AG04449 (cell line): ENCODE measurements around the gene IQCK.

Experiments
- CTCF ChIA-PET: fragments of 350-600 bp; formaldehyde crosslinking; extraction: SDS; loops from one replicate; lab custom pipeline; 2021; ENCODE audit warnings: antibody characterized with exemption; lab: Yijun Ruan, JAX
- POLR2A ChIA-PET: fragments of 400-600, 350-600 bp; formaldehyde crosslinking; extraction: SDS; loops from one replicate; lab custom pipeline; 2020; ENCODE audit warnings: antibody characterized with exemption, inconsistent platforms; lab: Yijun Ruan, JAX
- DNase-seq: peaks from one replicate; pipeline ENCODE4 v3.0.0-alpha.2; 2010; ENCODE audit warnings: low read depth, low spot score
- H3K4me3 ChIP-seq: 2 replicates; pipeline ENCODE4 v1.5.1; 2011; ENCODE audit warnings: low read depth, mild to moderate bottlenecking, control low read depth, low read length
- TF ChIP-seq, protein P1 (sequence below): IDR thresholded peaks from one replicate; pipeline ENCODE4 v1.5.1; 2011; ENCODE audit warnings: mild to moderate bottlenecking, moderate library complexity, low read length, control low read depth, inconsistent platforms; ENCODE audit not compliant: insufficient read depth; ENCODE audit errors: missing control alignments

Gene IQCK

DNA sequence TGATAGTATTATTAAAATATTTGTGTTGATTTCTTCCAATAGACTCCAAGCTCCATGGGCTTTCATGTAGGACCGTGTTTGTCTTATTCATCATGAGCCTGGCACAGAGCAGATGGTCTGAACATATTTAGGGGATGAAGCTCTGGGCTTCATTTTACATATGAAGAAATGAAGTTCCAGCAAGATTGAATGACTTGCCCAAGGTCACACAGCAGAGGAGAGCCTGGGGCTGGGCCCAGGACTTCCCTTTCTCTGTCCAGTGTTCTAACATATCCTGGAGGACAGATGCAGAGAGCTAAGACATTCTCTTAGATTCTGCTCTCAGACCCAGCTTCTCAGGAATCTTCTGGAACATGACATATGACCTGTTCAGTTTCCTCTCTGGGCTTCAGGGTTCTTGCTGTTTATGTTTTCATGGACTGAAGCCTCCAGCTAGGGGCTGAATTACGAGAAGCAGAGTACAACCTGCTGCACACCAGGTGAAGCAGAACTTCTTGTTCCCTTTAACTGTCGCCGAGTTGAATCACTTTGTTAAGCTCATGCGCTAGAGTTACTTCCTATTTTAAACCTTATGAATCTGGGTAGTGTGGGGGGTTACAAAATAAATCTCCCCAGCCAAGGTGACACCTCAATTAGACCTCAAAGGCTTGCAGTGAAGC lies 113.0 kb downstream of the IQCK start:
- CTCF ChIA-PET: interaction anchor here (0.8 to 1.6 kb wide), 3 partner anchors 9 to 273 kb away, joined by 3 to 5 read pairs (median 3); no protein-coding TSS in a partner anchor

DNA sequence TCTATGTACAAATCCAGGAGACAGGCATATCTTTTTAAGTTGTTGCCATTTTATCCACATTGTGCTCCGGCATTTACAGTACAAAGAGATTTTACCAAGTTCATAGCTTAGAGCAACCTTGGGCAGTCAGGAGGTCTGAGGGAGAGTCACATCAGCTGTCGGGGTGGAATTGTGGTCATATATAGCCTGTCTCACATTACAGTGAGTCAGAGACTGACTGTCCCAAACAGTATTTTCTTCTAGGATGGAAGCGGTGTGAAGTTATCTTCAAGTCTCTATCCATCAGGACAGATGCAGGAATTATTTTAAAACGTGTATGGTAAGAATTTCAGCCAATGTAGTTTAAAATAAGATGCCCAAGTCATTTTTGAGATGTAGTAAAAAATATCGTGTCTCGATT lies 113.6 kb downstream of the IQCK start:
- H3K4me3 ChIP-seq: no peak overlapping the region
- POLR2A ChIA-PET: no interaction called here
- CTCF ChIA-PET: interaction anchor here (0.8 to 1.6 kb wide), 3 partner anchors 8 to 274 kb away, joined by 3 to 5 read pairs (median 3); no protein-coding TSS in a partner anchor
- peak; percentile 41 for DNase-seq
- TF ChIP-seq, protein P1, sequence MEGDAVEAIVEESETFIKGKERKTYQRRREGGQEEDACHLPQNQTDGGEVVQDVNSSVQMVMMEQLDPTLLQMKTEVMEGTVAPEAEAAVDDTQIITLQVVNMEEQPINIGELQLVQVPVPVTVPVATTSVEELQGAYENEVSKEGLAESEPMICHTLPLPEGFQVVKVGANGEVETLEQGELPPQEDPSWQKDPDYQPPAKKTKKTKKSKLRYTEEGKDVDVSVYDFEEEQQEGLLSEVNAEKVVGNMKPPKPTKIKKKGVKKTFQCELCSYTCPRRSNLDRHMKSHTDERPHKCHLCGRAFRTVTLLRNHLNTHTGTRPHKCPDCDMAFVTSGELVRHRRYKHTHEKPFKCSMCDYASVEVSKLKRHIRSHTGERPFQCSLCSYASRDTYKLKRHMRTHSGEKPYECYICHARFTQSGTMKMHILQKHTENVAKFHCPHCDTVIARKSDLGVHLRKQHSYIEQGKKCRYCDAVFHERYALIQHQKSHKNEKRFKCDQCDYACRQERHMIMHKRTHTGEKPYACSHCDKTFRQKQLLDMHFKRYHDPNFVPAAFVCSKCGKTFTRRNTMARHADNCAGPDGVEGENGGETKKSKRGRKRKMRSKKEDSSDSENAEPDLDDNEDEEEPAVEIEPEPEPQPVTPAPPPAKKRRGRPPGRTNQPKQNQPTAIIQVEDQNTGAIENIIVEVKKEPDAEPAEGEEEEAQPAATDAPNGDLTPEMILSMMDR: no peak

More for the DNA sequence above, 113.0 kb downstream of the IQCK start:
- no peak overlapping the region for H3K4me3 ChIP-seq
- POLR2A ChIA-PET: no interaction called here
- no peak for DNase-seq
- TF ChIP-seq, protein P1: no peak

DNA sequence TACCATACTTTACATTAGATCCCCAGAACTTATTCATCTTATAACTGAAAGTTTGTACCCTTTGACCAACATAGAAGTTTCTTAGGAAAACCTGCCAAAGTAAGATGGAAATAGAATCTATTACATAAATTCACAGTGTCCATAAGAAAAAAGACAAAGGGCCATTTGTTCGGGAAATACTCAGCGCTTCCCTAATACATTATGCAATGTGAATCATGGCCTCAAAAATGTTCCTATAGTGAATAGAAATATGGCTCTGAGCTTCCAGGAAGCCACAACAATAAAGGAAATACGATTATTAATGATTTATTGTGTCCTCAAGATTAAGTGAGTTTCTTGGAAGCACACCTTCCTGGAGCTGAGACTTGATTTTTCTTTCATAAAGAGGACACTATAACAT lies 115.1 kb downstream of the IQCK start:
- TF ChIP-seq, protein P1: no peak
- CTCF ChIA-PET: no interaction called here

DNA sequence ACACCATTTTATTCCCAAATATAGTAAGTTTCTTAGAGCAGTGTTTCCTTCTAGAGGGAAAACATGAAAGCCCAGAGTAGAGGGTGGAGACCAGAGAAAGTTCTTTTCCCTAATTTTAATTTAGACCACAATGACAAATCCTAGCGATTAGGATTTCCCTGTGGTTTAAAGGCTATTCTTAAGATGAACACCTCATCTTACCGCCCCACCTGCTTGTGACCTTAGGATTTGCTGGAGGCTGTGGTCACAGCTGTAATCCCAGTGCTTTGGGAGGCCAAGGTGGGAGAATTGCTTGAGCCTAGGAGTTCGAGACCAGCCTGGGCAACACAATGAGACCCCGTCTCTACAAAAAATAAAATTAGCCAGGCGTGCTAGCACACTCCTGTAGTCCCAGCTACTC lies 115.5 kb downstream of the IQCK start:
- CTCF ChIA-PET: no interaction called here
- POLR2A ChIA-PET: no interaction called here
- DNase-seq: no peak
- H3K4me3 ChIP-seq: no peak overlapping the region
- TF ChIP-seq, protein P1: no peak

More for the DNA sequence above, 115.1 kb downstream of the IQCK start:
- POLR2A ChIA-PET: no interaction called here
- DNase-seq: no peak
- H3K4me3 ChIP-seq: no peak overlapping the region

DNA sequence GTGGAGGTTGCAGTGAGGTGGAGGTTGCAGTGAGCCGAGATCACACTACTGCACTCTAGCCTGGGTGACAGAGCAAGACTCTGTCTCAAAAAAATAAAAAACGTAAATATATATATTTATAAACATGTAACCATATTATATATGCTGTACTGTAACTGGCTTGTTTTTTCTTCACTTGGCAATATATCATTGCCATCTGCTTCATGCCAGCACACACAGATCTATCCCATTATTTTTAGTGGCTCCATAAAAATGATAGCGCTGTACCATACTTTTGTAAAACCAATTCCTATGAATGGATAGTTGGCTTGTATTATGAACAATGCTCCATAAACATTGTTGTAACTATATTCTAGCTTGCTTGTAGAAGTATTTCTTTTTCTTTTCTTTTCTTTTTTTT lies 117.1 kb downstream of the IQCK start:
- ChIA-PET POLR2A (no interaction called here), CTCF (no interaction called here)
- TF ChIP-seq, protein P1: no peak
- no peak overlapping the region for H3K4me3 ChIP-seq
- DNase-seq: no peak

DNA sequence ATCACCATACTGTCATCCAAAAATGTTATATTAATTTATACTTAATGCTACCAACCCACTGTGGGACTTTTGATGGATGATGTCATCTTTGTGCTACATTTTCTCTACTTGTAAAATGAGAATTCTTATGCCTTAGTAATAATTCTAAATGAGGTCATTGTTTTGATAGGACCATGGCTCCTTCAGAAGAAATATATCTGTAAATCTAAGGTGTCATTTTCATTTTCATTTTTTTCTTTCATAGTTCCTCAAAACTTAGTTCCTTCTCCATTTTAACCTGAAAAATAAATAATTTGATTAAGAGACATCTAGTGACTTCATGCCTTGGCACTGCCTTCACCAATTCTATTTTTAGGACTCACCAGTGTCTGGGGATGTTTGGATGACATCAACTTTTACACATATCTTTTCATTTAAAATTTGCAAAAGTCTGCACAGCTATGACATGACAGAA lies 117.9 kb downstream of the IQCK start:
- TF ChIP-seq, protein P1: no peak
- CTCF ChIA-PET: no interaction called here
- POLR2A ChIA-PET: no interaction called here
- no peak overlapping the region for H3K4me3 ChIP-seq
- DNase-seq: no peak
